MM.1S (cell line): Measurements from ENCODE around the gene CTU1.

ENCODE experiments used
- EZH2 ChIP-seq: fragments of 300-600 bp; sonication (generic); optimal IDR thresholded peaks from 2 replicates; pipeline ENCODE3; 2017; ENCODE audit warnings: low read depth, mild to moderate bottlenecking, antibody characterized with exemption, low read length, mixed read lengths
- TF ChIP-seq, protein P1 (sequence below): fragments of 300-600 bp; sonication (generic); IDR thresholded peaks from 2 replicates; pipeline ENCODE4 v1.5.1; 2016; ENCODE audit warnings: antibody characterized with exemption, low read length, mixed read lengths

DNA sequence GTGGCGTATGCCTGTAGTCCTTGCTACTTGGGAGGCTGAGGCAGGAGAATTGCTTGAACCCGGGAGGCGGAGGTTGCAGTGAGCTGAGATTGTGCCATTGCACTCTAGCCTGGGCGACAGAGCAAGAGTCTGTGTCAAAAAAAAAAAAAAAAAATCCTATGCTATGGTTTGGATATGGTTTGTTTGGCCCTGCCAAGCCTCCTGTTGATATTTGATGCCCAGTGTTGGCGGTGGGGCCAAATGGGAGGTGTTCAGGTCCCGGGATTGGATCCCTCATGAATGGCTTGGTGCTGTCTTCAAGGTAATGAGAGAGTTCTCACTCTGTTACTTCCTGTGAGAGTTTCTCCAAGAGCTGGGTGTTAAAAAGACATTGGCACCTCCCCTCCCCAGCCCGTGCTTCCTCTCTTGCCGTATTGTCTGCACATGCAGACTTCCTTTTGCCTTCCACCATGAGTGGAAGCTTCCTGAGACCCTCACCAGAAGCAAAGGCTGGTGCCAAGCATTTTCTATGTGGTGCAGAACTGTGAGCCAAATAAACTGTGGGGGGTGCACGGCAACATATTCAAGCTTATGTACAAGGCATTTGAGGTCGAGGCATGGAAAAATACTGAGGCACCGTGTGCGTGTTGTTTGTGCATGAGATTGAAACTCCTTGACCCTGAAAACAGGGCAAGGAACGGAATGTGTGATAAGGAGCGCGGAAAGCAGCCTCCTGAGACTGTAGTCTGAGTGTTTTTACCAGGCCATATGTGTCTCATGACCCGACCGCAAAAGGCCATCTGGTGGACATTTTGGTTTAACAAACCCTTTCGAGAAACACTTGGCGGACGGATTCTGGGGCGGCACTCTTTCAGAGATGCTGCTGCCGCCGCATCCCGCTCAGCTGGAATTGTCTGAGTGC lies 23.8 kb upstream of the CTU1 start:
- TF ChIP-seq, protein P1, sequence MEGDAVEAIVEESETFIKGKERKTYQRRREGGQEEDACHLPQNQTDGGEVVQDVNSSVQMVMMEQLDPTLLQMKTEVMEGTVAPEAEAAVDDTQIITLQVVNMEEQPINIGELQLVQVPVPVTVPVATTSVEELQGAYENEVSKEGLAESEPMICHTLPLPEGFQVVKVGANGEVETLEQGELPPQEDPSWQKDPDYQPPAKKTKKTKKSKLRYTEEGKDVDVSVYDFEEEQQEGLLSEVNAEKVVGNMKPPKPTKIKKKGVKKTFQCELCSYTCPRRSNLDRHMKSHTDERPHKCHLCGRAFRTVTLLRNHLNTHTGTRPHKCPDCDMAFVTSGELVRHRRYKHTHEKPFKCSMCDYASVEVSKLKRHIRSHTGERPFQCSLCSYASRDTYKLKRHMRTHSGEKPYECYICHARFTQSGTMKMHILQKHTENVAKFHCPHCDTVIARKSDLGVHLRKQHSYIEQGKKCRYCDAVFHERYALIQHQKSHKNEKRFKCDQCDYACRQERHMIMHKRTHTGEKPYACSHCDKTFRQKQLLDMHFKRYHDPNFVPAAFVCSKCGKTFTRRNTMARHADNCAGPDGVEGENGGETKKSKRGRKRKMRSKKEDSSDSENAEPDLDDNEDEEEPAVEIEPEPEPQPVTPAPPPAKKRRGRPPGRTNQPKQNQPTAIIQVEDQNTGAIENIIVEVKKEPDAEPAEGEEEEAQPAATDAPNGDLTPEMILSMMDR = no peak
- no peak for TF ChIP-seq EZH2
